GM19324 (cell line): ENCODE results near the gene CNNM2.
"Not testable (repeated sequence)": the region's sequence is repeated elsewhere in the genome, so short reads cannot be mapped to it uniquely, and the experiment has no call there.

Experiments used
- ATAC-seq: cut with Tn5 transposase; IDR thresholded peaks from one replicate; pipeline ENCODE4 v1.9.1; 2021; ENCODE audit warnings: mild to moderate bottlenecking, moderate library complexity; ENCODE audit not compliant: unreplicated experiment, low FRiP score

CNNM2 gene

DNA sequence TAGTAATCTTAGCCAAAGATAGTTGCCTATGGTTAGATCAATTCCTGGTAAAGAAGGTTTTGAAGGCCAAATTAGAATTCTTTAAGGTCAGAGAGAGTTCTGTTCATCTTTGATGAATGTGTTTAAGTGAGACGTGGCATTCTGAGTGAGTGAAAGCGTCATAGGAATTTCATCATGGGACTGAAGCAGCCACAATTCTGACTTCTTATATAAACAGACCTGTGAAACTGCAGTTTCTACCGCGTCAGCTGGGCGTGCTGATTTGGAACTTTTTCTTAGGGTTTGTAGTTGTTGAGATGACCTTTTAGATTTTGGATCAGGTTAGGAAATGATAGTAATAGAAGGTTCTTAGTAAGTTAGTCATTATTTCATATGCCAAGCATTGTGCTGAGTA lies 103.8 kb downstream of the CNNM2 start:
- ATAC-seq = no peak

DNA sequence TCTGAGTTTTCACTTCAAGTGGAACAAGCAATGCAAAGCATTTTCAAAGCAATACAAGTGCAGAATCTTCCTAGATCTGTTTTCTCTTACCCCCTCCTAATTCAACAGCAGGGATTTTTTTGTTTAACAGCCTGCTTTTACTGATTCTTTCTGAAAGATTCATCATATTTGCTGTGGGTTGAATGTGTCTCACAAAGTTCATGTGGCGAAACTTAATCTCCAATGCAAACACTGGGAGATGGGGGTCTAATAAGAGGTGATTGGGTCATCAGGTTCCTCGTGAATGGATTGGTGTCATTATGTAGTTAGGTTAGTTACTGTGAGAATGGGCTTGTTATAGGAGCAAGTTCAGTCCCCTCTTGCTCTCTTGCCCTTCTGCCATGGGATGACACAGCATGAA lies 107.6 kb downstream of the CNNM2 start:
- ATAC-seq = no peak

DNA sequence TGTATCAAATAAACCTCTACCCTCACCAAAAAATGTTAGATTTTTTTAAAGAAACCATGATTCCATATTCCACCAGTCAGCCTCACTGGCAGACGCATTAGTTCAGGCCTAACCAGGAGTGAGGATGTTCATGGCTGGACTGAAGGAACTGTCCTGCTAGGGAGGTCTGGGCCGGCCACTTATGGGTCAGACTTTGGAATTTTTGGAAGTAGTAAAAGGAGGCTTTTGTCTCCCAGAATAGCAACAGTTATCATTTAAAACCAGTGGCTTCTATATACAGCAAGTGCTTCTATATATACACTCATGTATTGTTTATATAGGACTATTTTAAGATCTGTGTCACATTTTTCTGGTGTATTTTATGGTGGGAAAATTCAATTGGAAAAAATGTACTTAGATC lies 120.5 kb downstream of the CNNM2 start:
- no peak for ATAC-seq

DNA sequence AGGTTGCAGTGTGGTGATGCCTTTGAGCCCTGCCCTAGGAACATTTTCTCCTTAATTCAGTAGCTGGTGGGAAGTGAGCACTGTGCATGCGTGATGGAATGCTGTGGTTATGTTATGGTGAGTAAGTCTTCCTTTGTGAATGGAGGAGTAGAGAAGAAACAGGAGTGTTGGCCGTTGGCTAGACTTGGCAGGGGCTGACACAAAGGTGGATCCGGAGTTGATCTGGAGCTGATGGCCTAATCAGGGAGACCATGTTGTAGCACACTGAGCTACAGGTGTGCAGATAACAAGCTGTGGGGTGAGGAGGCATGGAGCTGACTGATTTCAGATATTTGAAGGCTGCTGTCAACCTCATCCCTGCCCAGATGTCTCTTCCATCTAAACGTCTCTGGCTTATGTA lies 122.3 kb downstream of the CNNM2 start:
- ATAC-seq = no peak

DNA sequence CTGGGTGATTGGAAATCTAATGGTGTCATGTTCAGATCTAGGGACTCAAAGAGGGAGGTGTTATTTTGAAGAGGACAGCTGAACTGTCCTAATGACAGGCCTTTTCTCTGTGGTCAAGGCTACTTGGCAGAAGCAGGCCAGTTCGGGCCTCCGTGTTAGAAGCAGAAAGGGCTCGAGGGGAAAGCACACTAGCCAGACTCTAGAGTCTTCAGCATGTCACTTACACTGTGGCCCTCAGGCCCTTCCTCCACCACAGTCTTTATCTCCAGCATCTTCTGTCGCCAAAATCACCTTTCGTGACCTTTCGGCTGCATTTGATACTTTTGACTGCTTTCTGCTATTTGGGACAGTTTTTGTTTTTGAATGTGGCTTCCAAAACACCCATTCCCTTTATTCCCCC lies 123.3 kb downstream of the CNNM2 start:
- no peak for ATAC-seq

DNA sequence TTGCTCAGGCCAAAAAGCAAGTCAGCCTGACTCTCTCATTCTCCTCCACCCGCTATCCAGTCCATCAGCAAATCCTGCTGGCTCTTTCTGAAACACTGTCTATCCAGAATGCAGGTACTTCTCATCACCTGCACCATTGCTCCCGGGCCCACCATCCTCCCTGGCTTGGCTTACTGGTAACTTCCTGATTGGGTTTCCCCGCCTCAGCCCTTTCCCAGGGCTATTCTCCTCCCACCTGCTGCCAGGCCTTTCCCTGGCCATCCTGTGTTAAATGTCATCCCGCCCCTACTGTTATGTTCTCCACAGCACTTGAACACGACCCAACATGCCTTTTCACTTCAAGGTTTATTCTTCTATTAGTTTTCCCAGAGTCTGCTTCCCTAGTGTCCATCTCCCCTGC lies 124.0 kb downstream of the CNNM2 start:
- ATAC-seq = no peak

DNA sequence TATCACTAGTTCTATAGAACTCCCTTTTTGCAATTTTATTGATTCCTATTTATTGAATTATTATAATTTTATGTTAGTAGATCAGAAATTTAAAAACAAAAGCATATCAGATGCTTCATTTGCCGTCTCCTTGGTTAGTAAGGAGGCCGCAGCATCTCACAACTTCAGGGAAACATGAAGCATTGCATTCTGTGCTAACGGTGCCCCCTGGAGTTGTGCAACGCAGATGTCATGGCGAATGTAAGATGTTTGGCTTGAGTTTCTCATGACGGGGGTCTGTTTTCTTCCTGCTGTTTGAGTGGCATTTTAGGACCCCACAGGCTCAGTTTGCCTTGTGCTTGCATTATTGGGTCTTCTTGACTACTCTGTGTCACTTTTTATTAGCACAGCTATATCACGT lies 124.8 kb downstream of the CNNM2 start:
- no peak for ATAC-seq

DNA sequence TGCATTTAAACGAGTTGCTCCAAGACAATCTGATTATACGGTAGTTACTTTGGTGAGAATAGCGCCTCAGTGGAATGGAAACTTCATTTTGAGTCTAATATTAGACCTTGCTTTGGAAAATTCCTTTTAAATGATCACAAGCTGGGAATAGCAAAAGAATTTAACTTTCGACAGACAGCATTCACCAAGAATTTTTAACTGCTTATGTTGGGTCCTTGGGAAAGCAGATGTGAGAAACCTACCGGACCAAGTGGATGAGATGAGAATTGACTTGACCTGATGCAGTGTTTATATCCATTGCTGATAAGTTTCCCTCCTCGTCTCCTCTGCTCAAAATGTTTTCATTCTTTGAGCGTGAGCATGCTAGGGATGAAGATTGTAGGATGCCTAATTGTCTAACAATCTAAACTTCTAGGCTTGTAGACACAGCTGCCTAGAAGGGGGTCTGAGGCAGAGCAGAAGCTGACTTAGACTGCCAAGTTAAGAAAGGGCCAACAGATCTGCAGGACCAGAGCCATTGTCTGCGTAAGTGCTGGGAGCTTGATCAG lies 126.9 kb downstream of the CNNM2 start:
- no peak for ATAC-seq

DNA sequence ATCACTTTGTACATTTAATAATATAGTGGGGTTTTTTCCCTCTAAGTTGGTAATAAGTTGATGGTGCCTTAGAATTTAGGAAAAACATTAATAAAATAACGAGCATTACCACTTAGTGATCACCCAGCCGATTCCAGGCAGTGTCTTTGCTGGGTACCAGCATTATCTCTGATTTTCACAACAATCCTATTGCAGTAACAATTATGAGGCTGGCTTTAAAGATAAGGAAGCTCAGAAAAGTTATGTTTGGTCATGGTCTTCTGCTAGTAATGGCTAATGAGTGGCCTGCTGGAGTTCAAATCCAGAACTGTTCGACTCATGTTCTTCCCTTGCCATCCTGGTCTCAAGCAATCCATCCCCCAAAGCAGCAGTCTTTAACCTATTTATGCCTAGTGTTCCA lies 127.9 kb downstream of the CNNM2 start:
- no peak for ATAC-seq

DNA sequence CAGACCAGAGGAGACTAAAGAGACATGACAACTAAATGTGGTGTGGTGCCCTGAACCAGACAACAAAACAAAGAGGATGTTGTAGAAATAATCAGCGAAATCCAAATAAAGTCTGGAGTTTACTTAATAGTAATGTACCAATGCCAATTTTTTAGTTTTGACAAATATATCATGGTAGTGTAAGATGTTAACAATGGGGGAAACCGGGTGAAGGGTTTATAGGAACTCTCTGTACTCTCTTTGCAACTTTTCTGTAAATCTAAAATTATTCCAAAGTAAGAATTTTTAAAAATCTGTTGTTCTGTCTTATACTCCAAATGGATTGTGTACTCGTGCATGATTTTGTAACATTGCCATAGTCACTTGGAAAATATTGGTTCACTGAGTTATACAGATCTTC lies 129.3 kb downstream of the CNNM2 start:
- ATAC-seq = no peak

DNA sequence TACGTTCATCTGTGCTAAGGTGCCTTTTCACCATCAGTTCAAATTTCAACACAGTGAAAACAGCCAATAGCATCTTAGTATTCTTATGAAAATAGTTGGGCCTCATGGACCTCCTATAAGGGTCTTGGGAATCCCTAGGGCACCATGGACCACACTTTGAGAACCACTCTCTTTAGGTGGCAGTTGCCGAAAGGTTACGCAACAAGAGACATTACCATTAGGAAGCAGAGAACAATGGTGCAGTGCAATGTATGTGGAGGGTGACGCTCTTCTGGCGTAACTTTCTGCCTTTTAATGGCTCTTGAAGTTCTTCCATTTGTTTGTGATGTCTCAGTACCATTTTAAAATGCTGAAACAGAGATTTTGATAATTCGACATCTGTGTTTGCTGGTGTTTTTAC lies 131.1 kb downstream of the CNNM2 start:
- no peak for ATAC-seq

DNA sequence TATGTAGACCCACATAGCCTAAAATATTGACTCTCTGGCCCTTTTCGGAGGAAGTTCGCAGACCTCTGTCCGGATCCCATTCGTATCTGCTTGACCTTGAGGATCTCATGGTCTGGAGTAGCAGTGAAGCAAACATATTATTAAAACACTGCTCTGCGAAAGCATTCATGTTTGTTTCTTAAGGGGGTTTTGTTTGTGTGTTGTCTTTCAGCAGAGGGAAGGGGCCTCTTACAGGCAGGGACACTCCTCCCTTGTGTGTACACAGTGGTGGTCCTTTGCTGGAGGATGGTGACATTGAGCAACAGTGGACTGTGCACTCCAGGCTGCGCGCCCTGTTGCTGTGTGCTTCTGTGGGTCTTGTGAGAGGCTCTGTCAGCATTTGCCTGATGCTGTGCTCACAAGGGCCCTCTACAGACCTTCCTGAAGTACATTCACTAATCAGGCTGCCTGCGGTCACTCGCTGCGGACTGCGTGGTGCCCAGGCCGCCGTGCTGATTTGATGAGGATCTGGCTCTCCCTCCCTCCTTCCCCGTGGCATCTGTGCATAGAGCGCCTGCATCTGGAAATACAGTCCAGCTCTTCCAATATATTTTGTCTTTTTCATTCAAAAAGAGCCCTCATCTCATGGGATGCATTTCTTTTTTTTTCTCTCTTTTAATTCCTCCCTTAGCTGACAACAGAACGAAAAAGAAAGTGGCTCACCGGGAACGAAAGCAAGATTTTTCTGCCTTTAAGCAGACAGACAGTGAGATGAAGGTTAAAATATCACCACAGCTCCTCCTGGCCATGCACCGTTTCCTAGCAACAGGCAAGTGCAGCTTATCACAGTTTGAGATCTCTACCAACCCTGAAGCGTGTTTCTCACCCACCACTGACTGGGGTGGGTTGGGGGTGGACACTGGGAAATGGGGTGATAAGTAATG lies 135.8 kb downstream of the CNNM2 start:
- peak; percentile 70 for ATAC-seq

DNA sequence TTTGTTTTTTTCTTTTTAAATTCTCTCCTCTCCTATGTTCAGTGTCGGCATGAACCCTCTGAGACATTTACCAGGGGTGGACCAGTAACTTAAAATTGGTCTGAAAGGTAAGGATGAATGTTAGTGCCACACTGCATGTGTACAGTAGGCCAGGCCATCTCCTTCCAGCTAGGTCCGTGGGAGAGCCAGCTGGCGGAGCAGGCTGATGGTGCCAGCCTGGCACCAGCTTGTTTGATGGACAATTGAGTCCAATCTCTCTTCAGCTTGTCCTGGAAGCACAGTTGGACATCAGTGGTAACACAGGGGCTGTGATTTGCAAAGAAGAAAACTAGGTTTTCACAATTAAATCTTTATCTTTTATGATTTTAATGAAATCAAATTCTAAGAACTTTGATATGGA lies 136.5 kb downstream of the CNNM2 start:
- no peak for ATAC-seq

DNA sequence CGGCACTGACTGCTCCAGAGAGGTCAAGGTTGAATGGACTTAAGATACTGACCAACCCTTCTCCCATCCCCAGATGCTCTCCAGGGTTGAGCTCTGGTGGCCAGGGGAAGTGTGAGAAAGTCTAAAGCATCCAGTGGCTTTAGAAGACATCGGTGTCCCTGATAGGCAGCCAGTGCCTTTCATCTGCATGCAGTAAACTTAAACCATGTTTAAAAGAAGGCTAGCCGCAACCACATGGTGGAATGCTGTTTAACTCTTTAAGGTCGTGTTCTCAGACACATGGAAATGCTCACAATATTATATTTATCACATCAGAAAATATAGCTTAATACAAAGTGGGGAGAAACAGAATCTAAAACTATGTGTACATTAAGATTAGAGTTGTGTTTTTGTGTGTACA lies 137.0 kb downstream of the CNNM2 start:
- no peak for ATAC-seq

DNA sequence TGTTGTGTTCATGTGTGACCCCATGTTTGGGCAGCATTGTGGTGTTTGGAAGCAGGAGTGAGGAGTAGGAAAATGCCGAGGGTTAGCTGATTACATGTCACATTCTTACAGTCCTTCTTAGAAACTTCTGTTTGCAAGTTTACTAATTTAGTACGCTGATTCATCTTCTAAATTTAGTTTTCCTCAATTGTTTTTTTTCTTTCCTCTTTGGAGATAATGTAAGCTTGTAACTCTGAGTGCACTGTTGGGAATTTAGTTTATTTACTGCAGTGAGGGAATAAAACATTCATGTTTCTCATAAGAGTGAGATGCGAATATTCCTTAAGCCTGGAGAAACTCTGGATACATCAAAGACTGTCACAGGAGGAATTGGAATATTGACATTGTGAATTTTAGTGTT lies 139.9 kb downstream of the CNNM2 start:
- no peak for ATAC-seq

DNA sequence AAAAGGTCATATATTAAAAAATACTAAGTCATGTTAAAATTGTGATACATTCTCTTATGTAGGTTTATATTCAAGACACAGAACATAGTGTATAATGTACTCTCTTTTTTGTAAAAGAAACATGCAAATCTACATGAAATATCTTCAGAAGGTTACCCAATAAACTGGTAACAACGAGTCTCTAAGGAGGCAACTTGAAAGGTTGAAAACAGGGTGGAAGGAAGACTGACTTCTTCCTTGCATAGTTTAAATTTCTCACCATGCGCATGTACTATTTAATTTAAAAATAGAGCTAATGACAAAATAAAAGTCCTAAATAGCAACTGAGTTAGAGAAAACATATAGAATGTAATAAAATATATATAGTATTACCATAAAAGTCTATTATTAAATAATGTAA lies 142.5 kb downstream of the CNNM2 start:
- ATAC-seq = no peak

DNA sequence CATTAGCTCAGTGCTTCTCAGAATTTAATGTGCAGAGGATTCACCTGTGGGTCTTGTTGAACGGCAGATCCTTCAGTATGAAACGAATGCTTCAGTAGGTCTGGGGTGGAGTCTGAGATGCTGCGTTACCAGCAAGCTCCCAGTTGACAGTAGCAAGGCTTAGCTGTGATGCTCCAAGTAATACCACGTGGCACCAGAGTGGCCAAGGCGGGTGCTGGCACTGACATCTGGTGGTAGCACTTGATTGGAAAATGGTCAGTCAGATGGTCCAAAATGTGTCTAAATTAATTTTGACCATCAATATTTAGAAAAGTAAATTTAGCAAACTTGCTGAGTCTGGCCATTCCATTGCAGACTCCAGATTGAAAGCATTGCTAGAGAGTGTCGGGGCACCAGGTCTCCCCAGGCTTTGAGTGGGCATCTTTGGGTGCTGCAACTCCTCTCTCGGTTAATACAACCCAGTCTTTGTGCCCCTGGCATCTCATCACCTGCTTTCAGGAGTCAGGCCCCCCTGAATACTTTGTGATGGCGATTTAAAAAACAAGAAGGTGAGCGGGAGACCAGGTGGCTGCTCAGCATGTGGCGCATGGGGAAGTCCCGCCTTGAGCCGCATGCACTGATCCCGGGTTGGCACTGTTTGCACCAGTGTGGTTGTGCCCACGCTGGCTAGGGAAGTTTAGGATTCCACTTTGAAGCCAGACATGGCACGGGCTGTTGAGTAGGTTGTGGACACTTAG lies 144.9 kb downstream of the CNNM2 start:
- no peak for ATAC-seq

DNA sequence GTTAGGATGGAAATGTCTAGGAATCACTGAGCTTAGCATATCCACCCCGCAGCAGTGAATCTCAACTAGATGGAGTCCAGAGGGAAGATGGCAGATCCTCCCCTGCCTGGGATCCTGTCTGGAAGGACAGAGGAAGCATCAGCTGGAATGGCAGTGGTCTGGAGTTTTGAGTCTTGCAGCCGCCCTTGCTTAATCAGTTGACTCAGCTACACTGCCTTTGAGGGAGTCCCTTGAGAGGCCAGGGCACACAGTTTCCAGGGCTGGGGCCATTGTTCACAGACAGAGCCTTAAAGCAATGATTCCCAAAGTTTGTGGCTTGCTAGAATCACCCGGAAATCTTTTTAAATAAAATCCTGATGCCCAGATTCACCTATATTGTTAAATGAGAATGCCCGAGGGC lies 146.9 kb downstream of the CNNM2 start:
- no peak for ATAC-seq

DNA sequence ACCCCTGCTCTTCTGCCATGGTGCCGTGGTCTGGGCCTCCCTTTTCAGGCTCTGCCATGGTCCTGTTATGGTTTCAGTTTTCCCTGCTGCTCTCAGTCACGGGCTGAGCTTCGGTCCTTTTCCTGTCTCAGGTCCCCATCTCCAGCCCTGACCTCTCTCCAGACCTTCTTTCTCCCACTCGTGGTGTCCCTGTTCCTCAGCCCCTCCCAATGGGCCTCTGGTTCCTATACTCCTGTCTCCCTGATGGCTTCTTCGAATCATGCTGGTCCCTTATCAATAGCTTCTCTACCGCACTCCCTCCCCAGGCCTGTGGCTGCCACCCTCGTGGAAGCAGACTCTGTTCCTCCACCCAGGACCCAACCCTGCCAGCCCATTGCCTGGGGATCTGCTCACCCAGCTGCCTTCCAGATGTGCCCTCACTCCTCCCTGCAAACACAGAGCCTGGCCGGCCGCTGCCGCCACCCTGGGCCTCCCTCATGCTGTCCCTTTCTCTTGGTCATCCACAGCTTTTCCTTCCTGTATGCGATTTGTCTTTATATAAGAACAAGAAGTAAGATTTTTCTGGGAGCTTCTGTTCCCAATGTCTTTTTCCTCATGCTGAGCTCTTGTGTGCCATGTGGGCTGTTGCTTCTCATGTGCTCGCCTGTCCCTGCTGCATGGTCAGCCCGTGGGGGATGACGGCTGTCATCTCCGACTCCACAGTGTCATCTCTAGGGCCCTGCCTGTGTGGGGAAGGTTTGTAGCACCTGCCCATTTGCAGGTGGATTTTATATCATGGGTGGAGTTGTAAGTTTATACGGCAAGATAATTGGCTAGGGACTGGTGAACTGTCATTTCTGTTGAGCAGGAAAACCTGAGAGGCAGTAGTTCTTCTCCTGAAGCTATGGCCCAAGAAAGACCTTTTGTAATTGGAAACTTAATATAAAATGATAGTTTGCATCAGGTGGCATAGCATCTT lies 148.3 kb downstream of the CNNM2 start:
- ATAC-seq = no peak

DNA sequence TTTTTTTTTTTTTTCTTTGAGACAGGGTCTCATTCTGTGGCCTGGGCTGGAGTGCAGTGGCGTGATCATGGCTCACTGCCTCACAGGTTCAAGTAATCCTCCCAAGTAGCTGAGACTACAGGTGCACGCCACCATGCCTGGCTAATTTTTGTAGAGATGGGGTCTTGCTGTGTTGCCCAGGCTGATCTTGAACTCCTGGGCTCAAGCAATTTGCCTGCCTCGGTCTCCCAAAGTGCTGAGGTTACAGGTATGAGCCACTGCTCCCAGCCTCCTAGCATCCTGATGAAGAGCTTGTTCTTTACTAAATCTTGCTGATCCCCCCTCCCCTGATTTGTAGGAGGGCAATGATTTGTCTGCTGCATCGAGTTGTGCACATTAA lies 149.0 kb downstream of the CNNM2 start:
- not testable (repeated sequence) for ATAC-seq

DNA sequence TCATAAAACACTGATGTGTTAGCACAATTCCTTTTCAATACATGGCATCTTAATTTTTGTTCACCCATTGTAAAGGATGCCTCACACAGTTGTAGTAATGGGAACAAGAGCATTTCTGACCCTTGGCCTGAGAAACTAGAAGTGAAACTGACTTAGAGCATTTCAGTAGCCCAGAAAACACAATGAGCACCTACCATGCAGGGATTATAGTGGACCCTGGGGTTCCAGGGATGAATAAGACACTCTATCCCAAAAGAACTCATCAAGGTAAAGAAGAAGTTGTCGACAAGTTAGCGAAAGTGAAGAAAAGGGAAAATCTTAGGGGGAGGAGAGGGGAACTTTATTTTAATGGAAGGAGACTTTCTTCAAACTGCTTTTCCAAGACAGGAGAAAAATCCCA lies 149.4 kb downstream of the CNNM2 start:
- peak; percentile 45 for ATAC-seq
